Measurements from ENCODE around the gene TNRC6C.
A peak's percentile ranks its signal among the peaks of the same experiment; 100 is the strongest.

TNRC6C gene

DNA sequence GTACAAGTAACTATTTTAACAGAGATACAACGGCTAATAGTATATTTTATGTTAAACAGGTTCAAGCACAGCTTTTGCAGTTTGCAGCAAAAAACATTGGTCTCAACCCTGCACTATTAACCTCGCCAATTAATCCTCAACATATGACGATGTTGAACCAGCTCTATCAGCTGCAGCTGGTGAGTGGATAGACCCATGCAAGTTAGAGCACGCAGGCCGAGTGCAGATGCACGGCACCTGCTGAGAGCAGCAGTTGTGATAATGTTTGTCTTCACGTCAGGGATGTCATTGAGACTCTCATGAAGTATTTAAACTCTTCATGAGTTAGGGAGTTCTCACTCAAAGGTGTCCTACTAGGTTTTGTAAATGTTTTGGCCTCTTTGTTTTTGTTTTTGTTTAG is 124.5 kb downstream of the TNRC6C start:
- no peak for DNase-seq (ENCODE audit: low spot score)

GRCh38 chr17:78086740-78087139 is 128.2 kb downstream of the TNRC6C start:
- no peak for DNase-seq (ENCODE audit: low spot score)

DNA sequence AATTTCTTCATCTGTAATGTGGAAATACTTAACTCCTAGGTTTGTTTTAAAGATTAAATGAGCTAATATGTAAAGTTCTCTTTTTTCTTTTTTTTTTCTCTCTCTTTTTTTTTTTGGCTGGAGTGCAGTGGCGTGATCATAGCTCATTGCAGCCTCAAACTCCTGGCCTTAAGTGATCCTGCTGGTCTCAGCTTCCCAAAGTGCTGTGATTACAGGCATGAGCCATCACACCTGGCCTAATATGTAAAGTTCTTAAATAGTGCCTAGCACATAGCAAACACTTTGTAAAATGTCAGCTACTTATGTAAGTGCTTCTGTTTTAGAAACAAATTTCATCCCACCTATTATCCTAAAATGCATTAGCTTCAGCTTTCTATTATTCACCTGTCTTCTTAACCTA is 130.0 kb downstream of the TNRC6C start:
- DNase-seq (ENCODE audit: low spot score): no peak

DNA sequence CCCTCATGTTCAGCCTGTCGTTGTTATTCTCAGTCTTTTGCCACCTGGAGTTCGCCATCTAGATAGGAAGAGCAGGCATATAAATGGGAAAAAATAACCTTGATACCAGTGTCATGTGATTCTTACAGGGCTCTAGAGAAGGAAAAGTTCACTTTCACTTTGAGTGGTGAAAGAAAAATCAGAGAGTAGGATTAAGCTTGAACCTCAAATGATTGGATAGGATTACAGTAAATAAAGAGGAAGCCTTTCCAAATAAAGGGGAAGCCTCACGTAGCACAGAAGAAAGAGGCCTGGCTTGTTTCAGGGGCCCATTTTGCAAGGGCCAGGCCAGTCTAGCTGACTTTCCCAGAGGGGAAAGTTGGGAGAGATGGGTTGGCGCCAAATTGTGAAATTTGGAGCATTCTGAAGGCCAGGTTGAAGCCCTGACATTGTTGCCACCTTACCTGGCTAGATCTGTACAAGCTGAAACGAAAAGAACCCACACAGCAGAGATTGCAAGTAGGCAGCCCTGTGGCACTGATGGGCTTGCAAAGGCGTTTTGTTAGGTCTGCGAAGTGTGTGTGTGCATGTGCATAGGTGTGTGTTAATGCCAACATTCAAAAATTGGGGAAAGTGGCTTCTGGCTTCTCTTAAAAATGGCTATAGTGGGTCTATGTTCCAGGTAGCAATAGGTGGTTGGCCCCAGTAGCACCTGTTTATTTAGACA is 131.2 kb downstream of the TNRC6C start:
- no peak for DNase-seq (ENCODE audit: low spot score)

DNA sequence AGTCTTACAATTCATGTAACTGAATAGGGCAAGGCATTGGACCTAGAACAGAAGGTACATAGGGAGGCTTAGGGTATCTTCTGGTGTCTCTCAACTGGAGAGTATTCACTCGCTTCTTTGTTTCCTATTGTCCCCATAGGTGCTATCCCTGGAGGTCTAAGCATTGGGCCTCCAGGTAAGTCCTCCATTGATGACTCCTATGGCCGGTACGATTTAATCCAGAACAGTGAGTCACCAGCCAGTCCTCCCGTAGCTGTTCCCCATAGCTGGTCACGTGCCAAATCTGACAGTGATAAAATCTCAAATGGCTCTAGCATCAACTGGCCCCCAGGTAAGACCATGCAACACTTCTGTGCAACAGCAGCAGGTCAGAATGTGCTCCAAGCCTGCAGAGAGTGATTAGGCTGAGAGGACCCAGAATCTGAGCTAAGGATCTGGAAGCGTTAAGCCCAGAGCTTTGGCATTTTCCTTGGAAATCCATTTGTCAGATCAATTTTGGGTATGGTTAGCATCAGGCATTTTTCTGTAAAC is 134.4 kb downstream of the TNRC6C start:
- DNase-seq (ENCODE audit: low spot score): no peak

- no peak for DNase-seq (ENCODE audit: low spot score)
These were observed 136.5 kb downstream of the TNRC6C start for GRCh38 chr17:78095035-78095434.

DNA sequence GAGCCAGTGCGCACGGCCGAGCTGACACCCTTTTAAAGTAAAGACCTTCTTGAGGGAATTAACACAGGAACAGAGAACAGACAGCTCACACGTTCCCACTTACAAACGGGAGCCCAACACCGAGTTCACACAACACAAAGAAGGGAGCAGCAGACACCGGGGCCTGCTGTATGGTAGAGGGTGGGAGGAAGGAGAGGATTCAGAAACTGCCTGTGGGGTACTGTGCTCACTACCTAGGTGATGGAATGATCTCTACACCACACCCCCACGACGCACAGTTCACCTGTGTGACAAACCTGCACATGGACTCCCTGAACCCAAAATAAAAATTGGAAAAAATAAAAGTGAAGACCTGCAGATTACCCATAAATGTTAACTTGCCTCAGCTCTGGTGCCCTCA is 137.6 kb downstream of the TNRC6C start:
- no peak for DNase-seq (ENCODE audit: low spot score)

DNA sequence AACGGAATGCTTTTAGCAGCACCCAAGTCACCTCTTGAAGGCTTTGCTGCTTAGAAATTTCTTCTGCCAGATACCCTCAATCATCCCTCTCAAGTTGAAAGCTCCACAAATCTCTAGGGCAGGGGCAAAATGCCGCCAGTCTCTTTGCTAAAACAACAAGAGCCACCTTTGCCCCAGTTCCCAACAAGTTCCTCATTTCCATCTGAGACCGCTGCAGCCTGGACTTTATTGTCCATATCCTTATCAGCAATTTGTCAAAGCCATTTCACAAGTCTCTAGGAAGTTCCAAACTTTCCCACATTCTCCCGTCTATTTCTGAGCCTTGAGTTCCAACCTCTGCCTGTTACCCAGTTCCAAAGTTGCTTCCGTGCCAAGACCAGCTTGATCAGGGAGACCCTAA is 142.6 kb downstream of the TNRC6C start:
- DNase-seq (ENCODE audit: low spot score): no peak

DNA sequence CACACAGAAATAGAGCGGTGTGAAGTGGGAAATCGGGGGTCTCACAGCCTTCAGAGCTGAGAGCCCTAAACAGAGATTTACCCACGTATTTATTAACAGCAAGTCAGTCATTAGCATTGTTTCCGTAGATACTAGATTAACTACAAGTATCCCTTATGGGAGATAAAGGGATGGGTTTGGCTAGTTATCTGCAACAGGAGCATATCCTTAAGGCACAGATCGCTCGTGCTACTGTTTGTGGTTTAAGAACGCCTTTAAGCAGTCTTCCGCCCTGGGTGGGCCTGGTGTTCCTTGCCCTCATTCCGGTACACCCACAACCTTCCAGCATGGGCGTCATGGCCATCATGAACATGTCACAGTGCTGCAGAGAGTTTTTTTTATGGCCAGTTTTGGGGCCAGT is 143.0 kb downstream of the TNRC6C start:
- DNase-seq (ENCODE audit: low spot score): no peak

DNA sequence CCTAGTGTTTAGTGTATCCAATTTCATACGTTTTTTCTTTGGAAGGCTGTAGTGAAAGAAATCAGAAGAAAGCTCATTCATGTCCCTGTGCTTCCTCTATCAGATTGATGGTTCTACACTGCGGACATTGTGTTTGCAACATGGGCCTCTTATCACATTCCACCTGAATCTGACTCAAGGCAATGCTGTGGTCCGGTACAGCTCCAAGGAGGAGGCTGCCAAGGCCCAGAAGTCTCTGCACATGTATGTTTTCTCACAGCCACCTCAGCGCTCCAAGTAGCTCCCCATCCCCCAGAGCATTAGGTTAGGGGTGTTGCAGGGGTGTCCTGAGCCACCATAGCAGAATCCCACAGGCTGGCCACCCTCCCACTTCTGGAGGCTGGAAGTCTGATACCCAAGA is 144.8 kb downstream of the TNRC6C start:
- no peak for DNase-seq (ENCODE audit: low spot score)

DNA sequence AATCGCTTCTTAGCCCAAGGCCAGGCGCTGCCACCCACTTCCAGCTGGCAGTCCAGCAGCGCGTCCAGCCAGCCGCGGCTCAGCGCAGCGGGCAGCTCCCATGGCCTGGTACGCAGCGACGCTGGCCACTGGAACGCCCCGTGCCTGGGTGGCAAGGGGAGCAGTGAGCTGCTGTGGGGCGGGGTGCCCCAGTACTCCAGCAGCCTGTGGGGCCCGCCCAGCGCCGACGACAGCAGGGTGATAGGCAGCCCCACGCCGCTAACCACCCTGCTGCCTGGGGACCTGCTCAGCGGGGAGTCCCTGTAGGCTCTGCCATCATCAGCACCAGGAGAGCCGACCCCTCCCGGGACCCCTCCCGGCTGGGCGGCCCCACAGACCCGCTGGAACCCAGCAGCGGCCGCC is 146.0 kb downstream of the TNRC6C start:
- no peak for DNase-seq (ENCODE audit: low spot score)

GRCh38 chr17:78105101-78105500 is 146.6 kb downstream of the TNRC6C start:
- DNase-seq (ENCODE audit: low spot score): no peak

DNA sequence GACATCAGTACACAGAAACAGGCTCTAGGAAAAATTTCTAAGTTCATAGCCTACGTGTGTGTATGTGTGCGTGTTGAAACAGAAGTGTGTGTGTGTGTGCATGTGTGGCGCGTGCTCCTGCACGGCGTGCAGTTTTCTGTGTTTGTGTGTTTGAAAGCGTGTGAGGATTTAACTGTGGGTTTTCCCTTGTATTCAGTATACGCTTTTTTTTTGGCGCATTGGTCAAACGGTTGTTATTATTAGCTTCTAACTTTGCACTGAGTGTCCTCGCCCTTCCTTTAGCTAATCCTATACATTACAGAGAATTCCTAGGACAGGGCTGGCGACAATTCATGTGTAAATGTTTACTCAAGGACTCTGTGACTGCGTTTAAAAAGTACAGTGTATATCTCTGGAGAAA is 147.0 kb downstream of the TNRC6C start:
- no peak for DNase-seq (ENCODE audit: low spot score)

DNA sequence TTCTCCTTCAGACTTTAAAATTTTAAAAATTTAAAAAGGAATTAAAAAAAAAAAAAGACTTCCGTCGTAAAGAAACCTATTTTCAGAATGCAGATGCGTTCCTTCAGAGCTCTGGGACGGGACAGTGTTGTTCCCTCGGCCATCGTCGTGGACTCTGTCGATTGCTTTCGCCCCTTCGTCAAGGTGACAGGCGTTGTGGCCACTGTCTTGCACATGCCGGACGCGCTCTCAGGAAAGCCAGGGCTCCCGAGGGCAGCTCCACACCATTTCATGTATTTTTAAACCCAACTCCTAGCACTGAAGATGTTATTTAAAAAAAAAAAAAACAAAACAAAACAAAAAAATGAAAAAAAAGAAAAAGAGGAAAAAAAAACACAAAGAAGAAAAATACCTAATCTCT is 147.7 kb downstream of the TNRC6C start:
- peak; percentile 39 for DNase-seq (ENCODE audit: low spot score)

DNA sequence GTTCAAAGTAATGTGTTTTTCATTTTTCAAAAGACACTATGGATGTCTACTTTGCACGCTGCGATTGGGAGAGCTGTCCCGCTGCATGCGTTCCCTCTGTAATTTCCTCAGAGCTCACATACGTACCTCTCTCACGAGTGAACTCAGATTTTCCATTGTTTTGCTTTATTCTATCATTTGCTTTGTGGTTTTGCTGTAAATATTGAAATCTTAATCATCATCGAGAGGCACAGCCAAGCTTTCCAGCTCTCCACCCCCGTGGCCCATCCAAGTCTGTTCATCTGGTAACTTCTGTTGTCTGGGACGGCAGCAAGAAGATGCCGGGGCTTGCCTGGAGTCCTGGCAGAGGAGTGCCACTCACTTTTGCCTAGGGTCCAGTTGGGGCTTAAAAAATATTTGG is 149.0 kb downstream of the TNRC6C start:
- DNase-seq (ENCODE audit: low spot score): no peak

DNA sequence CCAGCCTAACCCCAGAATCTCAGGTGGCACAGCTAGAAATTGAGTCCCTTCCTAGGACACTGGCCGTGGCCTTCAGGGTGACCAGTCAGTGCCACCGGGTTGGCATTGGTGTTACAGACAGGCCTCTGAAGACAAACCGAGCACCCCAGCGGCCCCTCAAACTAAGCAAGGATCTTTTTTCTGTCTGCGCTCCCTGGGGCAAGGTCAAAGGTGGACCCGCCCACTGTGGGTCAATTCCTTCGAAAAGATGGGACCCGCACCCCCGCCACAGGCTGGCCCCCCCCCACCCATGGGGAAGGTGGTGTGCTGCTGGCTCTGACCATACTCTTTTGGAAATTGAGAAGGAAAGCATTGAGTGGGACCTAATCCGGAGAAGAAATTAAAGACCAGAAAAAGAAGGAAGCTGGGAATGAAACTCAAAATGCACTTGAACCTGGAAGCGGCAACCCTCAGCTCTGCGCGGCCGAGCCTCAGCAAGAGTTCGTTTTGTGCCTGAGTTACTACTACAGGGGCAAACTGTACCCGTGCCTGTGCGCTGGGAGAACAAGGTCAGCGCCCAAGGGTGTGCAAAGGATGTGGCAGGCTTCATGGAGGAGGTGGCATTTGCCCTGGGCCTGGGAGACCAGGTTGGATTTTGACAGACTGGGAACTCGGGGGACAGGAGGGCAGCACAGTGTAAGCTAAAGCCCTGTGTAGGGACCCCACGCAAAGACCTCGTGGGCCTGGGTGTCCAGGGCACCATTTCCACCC is 149.6 kb downstream of the TNRC6C start:
- DNase-seq (ENCODE audit: low spot score): peak; percentile 42

DNA sequence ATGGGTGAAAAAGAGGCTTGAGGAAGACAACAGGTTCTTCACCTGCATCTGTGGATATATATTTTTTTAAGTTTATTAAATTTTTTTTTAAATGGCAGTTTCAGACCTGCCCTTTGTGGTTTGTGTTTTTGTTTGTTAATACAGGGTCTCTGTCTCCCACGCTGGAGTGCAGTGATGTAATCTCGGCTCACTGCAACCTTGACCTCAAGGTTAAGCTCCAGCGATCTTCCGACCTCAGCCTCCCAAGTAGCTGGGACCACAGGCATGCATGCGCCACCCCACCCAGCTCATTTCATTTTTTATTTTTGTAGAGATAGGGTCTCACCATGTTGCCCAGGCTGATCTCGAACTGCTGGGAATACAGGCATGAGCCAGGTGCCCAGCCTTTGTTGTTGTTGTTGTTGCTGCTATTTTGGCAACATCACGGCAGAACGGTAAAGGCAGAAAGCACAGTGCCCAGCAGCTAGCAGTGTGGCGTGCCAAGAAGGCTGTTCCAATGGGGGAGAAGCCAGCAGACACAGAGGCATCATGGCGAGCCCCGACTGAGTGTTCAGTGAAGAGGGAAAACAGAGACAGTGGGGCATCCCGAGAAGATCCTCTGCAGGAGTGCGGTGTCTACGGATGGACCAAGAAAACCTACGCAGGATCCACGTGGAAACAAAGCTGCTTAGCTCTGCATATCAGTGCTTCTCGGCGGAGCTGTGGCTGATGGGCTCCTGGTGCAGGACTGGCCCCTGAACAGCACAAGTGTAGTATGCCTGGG is 150.4 kb downstream of the TNRC6C start:
- DNase-seq (ENCODE audit: low spot score): peak; percentile 41

- peak; percentile 42 for DNase-seq (ENCODE audit: low spot score)
These were observed 150.9 kb downstream of the TNRC6C start for GRCh38 chr17:78109489-78109761.

DNA sequence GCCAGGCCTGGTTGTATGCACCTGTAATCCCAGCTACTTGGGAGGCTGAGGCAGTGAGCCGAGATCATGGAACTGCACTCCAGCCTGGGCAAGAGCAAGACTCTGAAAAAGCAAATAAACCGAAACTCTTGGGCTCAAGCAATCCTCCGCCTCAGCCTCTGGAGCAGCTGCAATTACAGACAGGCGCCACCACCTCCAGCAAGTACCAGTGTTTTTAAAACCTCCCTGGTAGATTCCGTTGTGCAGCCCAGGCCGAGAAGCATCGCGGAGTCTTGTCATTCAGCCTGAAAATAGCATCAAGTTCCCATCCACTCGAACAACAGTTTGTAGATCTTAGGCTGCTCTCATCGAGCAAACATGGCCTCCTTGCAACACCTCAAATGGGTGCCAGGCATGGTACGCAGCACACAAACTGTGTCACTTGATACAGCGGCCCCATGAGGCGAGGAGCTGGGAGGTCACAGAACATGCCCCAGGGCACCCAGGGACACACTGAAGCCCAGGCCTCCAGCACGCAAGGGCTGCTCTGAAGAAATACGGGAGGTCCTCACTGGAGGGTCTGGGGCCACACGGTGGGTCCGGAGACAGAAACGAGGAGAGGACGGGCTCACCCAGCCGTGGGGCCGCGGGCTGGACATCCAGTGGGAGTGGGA is 152.0 kb downstream of the TNRC6C start:
- DNase-seq (ENCODE audit: low spot score): peak; percentile 50

DNA sequence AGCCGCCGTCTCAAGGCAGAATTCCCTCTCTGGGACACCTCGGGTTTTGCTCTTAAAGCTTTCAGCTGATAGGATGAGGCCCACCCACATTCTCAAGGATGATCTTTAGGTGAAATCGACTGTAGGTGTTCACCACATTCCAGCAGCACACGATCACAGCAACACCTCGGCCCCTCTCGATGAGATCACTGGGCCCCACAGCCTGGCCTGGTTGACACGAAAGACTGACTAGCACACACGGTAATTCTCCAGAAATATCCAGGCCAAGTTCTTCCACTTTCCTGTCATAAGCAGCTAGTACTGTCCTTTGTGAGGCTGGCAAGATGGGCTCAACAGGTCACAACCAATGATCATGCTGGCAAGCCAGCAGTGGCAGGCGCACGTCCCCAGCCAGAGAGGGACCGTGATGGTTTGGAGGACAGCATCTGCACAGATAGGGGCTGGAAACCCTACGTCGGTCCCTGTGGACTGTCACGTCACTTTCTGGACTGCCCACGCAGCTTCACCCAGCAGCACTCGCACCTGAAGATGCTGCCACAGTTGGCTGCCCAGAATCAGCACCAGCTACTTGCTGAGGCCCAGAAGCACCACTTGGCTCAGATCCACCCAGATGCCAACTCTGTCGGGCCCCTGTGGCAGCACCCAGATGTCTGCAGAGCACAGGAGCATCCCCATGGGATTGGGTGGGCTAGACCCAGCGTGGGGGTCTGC is 152.7 kb downstream of the TNRC6C start:
- DNase-seq (ENCODE audit: low spot score): no peak

GRCh38 chr17:78111727-78112517 is 153.4 kb downstream of the TNRC6C start:
- no peak for DNase-seq (ENCODE audit: low spot score)
